ENCODE data around the gene ZNF816.

DNA sequence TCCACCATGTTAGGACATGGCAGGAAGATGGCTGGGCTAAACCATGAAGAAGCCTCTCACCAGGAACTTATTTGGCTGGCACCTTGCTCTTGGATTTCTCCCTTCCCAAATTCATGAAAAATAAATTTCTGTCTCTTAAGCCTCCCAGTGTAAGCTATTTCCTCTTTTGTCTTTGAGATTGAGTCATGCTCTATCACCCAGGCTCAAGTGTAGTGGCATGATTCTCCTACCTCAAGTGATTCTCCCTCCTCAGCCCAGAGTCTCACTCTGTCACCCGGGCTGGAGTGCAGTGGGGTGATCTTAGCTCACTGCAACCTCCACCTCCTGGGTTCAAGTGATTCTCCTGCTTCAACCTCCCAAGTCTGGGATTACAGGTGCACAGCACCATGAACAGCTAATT, 52.0 kb downstream of the ZNF816 start:
- TF ChIP-seq, protein P1, sequence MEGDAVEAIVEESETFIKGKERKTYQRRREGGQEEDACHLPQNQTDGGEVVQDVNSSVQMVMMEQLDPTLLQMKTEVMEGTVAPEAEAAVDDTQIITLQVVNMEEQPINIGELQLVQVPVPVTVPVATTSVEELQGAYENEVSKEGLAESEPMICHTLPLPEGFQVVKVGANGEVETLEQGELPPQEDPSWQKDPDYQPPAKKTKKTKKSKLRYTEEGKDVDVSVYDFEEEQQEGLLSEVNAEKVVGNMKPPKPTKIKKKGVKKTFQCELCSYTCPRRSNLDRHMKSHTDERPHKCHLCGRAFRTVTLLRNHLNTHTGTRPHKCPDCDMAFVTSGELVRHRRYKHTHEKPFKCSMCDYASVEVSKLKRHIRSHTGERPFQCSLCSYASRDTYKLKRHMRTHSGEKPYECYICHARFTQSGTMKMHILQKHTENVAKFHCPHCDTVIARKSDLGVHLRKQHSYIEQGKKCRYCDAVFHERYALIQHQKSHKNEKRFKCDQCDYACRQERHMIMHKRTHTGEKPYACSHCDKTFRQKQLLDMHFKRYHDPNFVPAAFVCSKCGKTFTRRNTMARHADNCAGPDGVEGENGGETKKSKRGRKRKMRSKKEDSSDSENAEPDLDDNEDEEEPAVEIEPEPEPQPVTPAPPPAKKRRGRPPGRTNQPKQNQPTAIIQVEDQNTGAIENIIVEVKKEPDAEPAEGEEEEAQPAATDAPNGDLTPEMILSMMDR (IDR thresholded peaks at IDR 0.05): no peak
- no peak for TF ChIP-seq POLR2AphosphoS5 (IDR thresholded peaks at IDR 0.05)

Data from sigmoid colon (tissue), 4 donors.